GM19099 (cell line): ENCODE results near the gene DSPP.

Experiments
- POLR2A ChIP-seq: IDR thresholded peaks from 3 replicates; pipeline ENCODE4 v1.6.1; 2011; ENCODE audit warnings: low read depth; ENCODE audit not compliant: insufficient read length; ENCODE audit errors: extremely low read depth

Gene DSPP

DNA sequence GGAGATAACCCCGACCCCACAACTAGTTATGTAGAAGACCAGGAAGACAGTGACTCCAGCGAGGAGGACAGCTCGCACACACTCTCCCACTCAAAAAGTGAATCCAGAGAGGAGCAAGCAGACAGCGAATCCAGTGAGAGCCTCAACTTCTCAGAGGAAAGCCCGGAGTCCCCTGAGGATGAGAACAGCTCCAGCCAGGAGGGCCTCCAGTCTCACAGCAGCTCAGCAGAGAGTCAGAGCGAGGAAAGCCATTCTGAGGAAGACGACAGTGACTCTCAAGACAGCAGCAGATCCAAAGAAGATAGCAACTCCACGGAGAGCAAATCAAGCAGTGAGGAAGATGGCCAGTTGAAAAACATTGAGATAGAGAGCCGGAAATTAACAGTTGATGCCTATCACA, 54.5 kb downstream of the DSPP start:
- TF ChIP-seq POLR2A: no peak
